K562 (cell line): ENCODE data around the gene MAP3K13. TPM values are rescaled to one million over a fixed set of nuclear protein-coding genes. Genes with fewer than 3 reads are reported as not detected.

ENCODE experiments used
- BCL6 ChIP-seq: fragments of 250-450 bp; sonication (Bioruptor Pico); IDR thresholded peaks from 2 replicates; pipeline ENCODE4 v1.4.0; 2020
- BMI1 ChIP-seq: fragments of 150-350 bp; IDR thresholded peaks from 2 replicates; pipeline ENCODE4 v1.6.1; 2014; ENCODE audit warnings: low read length
- C11orf30 ChIP-seq: fragments of 450-650 bp; IDR thresholded peaks from 2 replicates; pipeline ENCODE4 v1.6.1; 2016; ENCODE audit warnings: low read depth, mild to moderate bottlenecking
- CCNT2 ChIP-seq: IDR thresholded peaks from 2 replicates; pipeline ENCODE4 v1.6.1; 2011; ENCODE audit warnings: borderline replicate concordance, low read depth, mild to moderate bottlenecking, moderate library complexity, mixed read lengths, low read length; ENCODE audit not compliant: insufficient read length; ENCODE audit errors: extremely low read depth
- CEBPB ChIP-seq: fragments of 450-650 bp; IDR thresholded peaks from 2 replicates; pipeline ENCODE4 v1.6.1; 2016; ENCODE audit warnings: missing genetic modification characterization, missing compliant biosample characterization
- COPS2 ChIP-seq: fragments of 450-650 bp; conservative IDR thresholded peaks from 2 replicates; pipeline ENCODE4 v1.6.1; 2016; ENCODE audit warnings: mild to moderate bottlenecking, moderate library complexity
- CREB1 ChIP-seq, 2 experiments: sonication (generic) in 1 of 2; formaldehyde crosslinking in 1 of 2; IDR thresholded peaks; 2 replicates each; pipeline versions ENCODE4 v1.6.1 to v1.8.0; 2012 to 2022; ENCODE audit warnings: inconsistent platforms in 1 of 2, mild to moderate bottlenecking in 1 of 2, missing genetic modification reagents in 1 of 2, moderate library complexity in 1 of 2
- DPF2 ChIP-seq: fragments of 450-650 bp; IDR thresholded peaks from 2 replicates; pipeline ENCODE4 v1.6.1; 2016
- ELF4 ChIP-seq: fragments of 450-650 bp; formaldehyde crosslinking; IDR thresholded peaks from 2 replicates; pipeline ENCODE4 v1.4.0; 2022; ENCODE audit warnings: missing genetic modification characterization
- ESRRB ChIP-seq: fragments of 250-450 bp; sonication (Bioruptor Pico); IDR thresholded peaks from 2 replicates; pipeline ENCODE4 v1.5.0; 2020; ENCODE audit warnings: mild to moderate bottlenecking, moderate library complexity, borderline replicate concordance
- ETV1 ChIP-seq: fragments of 450-650 bp; conservative IDR thresholded peaks from 2 replicates; pipeline ENCODE4 v1.6.1; 2016; ENCODE audit warnings: missing genetic modification characterization, control low read depth, low read depth, missing compliant biosample characterization
- FOXA3 ChIP-seq, 2 experiments: fragments of 450-650 bp in 1 of 2; sonication (generic) in 1 of 2; formaldehyde crosslinking; IDR thresholded peaks in 1 of 2; conservative IDR thresholded peaks in 1 of 2; 2 replicates each; pipeline versions ENCODE4 v1.4.0 to v1.8.0; 2020 to 2022; ENCODE audit warnings: mild to moderate bottlenecking in 2 of 2, missing genetic modification reagents in 1 of 2
- HNRNPUL1 ChIP-seq: fragments of 200-400 bp; formaldehyde crosslinking; IDR thresholded peaks from 2 replicates; pipeline ENCODE4 v1.6.1; 2017; ENCODE audit warnings: low read length
- NCOR1 ChIP-seq: fragments of 450-650 bp; IDR thresholded peaks from 2 replicates; pipeline ENCODE4 v1.6.1; 2016; ENCODE audit warnings: mild to moderate bottlenecking, moderate library complexity
- PCBP2 ChIP-seq: fragments of 200-400 bp; formaldehyde crosslinking; IDR thresholded peaks from 2 replicates; pipeline ENCODE4 v1.6.1; 2018; ENCODE audit warnings: low read length, low read depth, mild to moderate bottlenecking, moderate library complexity; ENCODE audit not compliant: poor library complexity, severe bottlenecking
- TARDBP ChIP-seq: fragments of 450-650 bp; IDR thresholded peaks from 2 replicates; pipeline ENCODE4 v1.6.1; 2016
- polyA plus RNA-seq, 8 experiments: library from polyadenylated mRNA; depleted of rRNA in 4 of 8; stranded (reverse) in 5 of 8; unstranded in 3 of 8; fragments of >200 nt; fragmentation: Nextera tagmentation in 2 of 8; fragmentation: Illumina TruSeq in 1 of 8; extraction: Ambion mirVana in 2 of 8; extraction: Trizol in 1 of 8; gene quantifications; 2 replicates each; pipeline versions ENCODE4 v1.2.1 to v1.2.3, GENCODE V29; 2011 to 2014; ENCODE audit warnings: inconsistent platforms in 1 of 8, missing spikeins in 1 of 8
- total RNA-seq, 7 experiments: library from RNA; depleted of rRNA in 6 of 7; stranded (reverse); fragments of >200 nt in 6 of 7; fragmentation: Illumina TruSeq in 2 of 7; extraction: Trizol in 2 of 7; gene quantifications; 2 replicates each; pipeline versions ENCODE4 v1.2.1 to v1.2.3, GENCODE V29; 2011 to 2021; ENCODE audit warnings: low replicate concordance in 1 of 7
- TF ChIP-seq, protein P1 (sequence below): fragments of 450-650 bp; IDR thresholded peaks from 2 replicates; pipeline ENCODE4 v1.6.1; 2017; ENCODE audit warnings: antibody characterized with exemption
- TF ChIP-seq, protein P2 (sequence below): sonication (generic); formaldehyde crosslinking; IDR thresholded peaks from 2 replicates; pipeline ENCODE4 v1.8.0; 2022; ENCODE audit warnings: mild to moderate bottlenecking, missing genetic modification reagents, borderline replicate concordance
- TF ChIP-seq, protein P3 (sequence below): fragments of 250-450 bp; sonication (Bioruptor Pico); IDR thresholded peaks from 2 replicates; pipeline ENCODE4 v1.4.0; 2020; ENCODE audit warnings: mild to moderate bottlenecking, moderate library complexity, borderline replicate concordance
- TF ChIP-seq, protein P4 (sequence below): fragments of 450-650 bp; formaldehyde crosslinking; IDR thresholded peaks from 2 replicates; pipeline ENCODE4 v1.4.0; 2020; ENCODE audit warnings: mild to moderate bottlenecking, moderate library complexity

The MAP3K13 gene
- total and polyA plus RNA-seq, 9 of the 15 experiments (the other 6 are each of a cell fraction or from before 2014, with no cell fraction given): 0.04 to 0.32 (median 0.15) TPM; not detected in 2

DNA sequence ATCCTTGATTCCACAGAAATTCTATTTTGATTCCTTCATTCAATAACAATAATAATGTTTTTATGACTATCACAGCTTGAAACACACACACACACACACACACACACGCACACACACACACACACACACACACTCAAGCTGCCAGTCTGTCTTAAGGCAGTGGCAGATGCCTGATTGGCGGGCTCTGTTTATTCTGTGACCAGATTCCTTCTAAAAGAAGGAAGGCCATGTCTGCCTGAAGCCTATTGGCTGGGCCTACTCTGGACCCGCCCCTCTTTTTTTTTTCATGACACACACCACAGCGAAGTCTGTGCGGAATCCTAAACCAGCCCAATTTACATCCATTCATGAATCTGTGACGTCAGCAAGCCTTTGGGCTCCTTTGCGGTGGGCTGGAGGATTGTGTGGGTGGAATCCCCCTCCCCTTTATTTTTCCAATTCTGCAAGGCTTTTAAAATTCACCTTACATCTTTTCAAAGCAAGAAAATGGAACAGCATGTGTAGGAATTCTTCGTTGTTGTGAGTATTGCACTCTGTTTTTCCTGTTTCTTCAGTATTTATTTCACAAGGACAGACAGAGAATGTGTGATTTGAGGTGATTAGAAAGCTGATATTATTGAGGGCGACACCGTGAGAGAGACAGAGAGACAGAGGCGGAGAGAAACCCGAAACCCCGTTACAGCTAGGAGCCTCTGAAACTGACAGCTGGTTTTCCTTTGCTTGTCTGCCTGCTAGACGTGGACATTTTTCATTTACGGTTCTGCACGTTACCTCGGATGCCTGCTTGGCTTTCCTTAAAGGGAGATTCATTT lies at the start of gene MAP3K13 (continued):
- TF ChIP-seq, protein P1, sequence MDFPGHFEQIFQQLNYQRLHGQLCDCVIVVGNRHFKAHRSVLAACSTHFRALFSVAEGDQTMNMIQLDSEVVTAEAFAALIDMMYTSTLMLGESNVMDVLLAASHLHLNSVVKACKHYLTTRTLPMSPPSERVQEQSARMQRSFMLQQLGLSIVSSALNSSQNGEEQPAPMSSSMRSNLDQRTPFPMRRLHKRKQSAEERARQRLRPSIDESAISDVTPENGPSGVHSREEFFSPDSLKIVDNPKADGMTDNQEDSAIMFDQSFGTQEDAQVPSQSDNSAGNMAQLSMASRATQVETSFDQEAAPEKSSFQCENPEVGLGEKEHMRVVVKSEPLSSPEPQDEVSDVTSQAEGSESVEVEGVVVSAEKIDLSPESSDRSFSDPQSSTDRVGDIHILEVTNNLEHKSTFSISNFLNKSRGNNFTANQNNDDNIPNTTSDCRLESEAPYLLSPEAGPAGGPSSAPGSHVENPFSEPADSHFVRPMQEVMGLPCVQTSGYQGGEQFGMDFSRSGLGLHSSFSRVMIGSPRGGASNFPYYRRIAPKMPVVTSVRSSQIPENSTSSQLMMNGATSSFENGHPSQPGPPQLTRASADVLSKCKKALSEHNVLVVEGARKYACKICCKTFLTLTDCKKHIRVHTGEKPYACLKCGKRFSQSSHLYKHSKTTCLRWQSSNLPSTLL: no peak
- TF ChIP-seq, protein P2, sequence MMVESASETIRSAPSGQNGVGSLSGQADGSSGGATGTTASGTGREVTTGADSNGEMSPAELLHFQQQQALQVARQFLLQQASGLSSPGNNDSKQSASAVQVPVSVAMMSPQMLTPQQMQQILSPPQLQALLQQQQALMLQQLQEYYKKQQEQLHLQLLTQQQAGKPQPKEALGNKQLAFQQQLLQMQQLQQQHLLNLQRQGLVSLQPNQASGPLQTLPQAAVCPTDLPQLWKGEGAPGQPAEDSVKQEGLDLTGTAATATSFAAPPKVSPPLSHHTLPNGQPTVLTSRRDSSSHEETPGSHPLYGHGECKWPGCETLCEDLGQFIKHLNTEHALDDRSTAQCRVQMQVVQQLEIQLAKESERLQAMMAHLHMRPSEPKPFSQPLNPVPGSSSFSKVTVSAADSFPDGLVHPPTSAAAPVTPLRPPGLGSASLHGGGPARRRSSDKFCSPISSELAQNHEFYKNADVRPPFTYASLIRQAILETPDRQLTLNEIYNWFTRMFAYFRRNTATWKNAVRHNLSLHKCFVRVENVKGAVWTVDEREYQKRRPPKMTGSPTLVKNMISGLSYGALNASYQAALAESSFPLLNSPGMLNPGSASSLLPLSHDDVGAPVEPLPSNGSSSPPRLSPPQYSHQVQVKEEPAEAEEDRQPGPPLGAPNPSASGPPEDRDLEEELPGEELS (CRISPR knock-in tag): no peak
- TF ChIP-seq BMI1 (no peak), CCNT2 (no peak), ETV1 (tag) (no peak), CREB1 (IDR thresholded peaks at IDR 0.05) (no peak), CREB1 (CRISPR knock-in tag; IDR thresholded peaks at IDR 0.05) (peak; percentile 51; the same call in 1 of the 2 replicates), HNRNPUL1 (no peak), ELF4 (no peak), BCL6 (CRISPR knock-in tag) (no peak), PCBP2 (no peak), FOXA3 (CRISPR knock-in tag; conservative IDR thresholded peaks at IDR 0.05 in 1 of 2, IDR thresholded peaks at IDR 0.05 in 1 of 2) (peak; percentile 88 to 97), CEBPB (tag) (no peak), ESRRB (no peak), COPS2 (no peak), C11orf30 (0 out of 2 replicates have a peak, but pooled peaks have one; percentile 5), NCOR1 (no peak), DPF2 (no peak), TARDBP (no peak)
- TF ChIP-seq, protein P3, sequence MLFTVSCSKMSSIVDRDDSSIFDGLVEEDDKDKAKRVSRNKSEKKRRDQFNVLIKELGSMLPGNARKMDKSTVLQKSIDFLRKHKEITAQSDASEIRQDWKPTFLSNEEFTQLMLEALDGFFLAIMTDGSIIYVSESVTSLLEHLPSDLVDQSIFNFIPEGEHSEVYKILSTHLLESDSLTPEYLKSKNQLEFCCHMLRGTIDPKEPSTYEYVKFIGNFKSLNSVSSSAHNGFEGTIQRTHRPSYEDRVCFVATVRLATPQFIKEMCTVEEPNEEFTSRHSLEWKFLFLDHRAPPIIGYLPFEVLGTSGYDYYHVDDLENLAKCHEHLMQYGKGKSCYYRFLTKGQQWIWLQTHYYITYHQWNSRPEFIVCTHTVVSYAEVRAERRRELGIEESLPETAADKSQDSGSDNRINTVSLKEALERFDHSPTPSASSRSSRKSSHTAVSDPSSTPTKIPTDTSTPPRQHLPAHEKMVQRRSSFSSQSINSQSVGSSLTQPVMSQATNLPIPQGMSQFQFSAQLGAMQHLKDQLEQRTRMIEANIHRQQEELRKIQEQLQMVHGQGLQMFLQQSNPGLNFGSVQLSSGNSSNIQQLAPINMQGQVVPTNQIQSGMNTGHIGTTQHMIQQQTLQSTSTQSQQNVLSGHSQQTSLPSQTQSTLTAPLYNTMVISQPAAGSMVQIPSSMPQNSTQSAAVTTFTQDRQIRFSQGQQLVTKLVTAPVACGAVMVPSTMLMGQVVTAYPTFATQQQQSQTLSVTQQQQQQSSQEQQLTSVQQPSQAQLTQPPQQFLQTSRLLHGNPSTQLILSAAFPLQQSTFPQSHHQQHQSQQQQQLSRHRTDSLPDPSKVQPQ (CRISPR knock-in tag): no peak
- TF ChIP-seq, protein P4, sequence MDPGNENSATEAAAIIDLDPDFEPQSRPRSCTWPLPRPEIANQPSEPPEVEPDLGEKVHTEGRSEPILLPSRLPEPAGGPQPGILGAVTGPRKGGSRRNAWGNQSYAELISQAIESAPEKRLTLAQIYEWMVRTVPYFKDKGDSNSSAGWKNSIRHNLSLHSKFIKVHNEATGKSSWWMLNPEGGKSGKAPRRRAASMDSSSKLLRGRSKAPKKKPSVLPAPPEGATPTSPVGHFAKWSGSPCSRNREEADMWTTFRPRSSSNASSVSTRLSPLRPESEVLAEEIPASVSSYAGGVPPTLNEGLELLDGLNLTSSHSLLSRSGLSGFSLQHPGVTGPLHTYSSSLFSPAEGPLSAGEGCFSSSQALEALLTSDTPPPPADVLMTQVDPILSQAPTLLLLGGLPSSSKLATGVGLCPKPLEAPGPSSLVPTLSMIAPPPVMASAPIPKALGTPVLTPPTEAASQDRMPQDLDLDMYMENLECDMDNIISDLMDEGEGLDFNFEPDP (CRISPR knock-in tag): no peak
